ENCODE measurements around the gene CD8B. TPM values are rescaled to one million over a fixed set of nuclear protein-coding genes. Genes with fewer than 3 reads are reported as not detected.
"Not testable (repeated sequence)": the region's sequence is repeated elsewhere in the genome, so short reads cannot be mapped to it uniquely, and the experiment has no call there.

The CD8B gene
- total and polyA plus RNA-seq, 2 donors, result 111 to 666 TPM

- not testable (repeated sequence) for H3K27ac ChIP-seq (ENCODE audit: low read depth in 1 of 2, low read length in 1 of 2); H3K36me3 ChIP-seq (ENCODE audit: control insufficient read depth in 2 of 2, insufficient read depth in 2 of 2, low read length in 1 of 2); H3K9me3 ChIP-seq (ENCODE audit: control insufficient read depth in 2 of 2, insufficient read depth in 1 of 2, low read length in 1 of 2); H3K4me3 ChIP-seq (ENCODE audit: low read length in 2 of 2); H3K27me3 ChIP-seq (ENCODE audit: control insufficient read depth in 2 of 2, insufficient read depth in 1 of 2, low read length in 1 of 2); DNase-seq (ENCODE audit: low read depth in 6 of 9, low spot score in 9 of 9)
- 97% methylated on average over 1 of the region's 4 CpGs for whole genome bisulfite sequencing
- H3K4me1 ChIP-seq (ENCODE audit: control insufficient read depth in 2 of 2, insufficient read depth in 2 of 2, low read length in 2 of 2), result peaks cover 0 to 12% of the 10 kb centered on the region in 2 donors
These were observed 9.3 kb upstream of the CD8B start for GRCh38 chr2:86870941-86871340.

- not testable (repeated sequence) for H3K4me3 ChIP-seq (ENCODE audit: low read length in 2 of 2); H3K36me3 ChIP-seq (ENCODE audit: control insufficient read depth in 2 of 2, insufficient read depth in 2 of 2, low read length in 1 of 2); H3K9me3 ChIP-seq (ENCODE audit: control insufficient read depth in 2 of 2, insufficient read depth in 1 of 2, low read length in 1 of 2); DNase-seq (ENCODE audit: low read depth in 6 of 9, low spot score in 9 of 9); H3K27me3 ChIP-seq (ENCODE audit: control insufficient read depth in 2 of 2, insufficient read depth in 1 of 2, low read length in 1 of 2)
- 79% methylated on average over 2 of the region's 2 CpGs for WGBS
- Histone ChIP-seq H3K27ac (ENCODE audit: low read depth in 1 of 2, low read length in 1 of 2) (peak overlapping the region in 1 of 2 donors; percentile 62), H3K4me1 (ENCODE audit: control insufficient read depth in 2 of 2, insufficient read depth in 2 of 2, low read length in 2 of 2) (peaks cover 0 to 12% of the 10 kb centered on the region in 2 donors)
These were observed 7.3 kb upstream of the CD8B start for GRCh38 chr2:86868895-86869468.

GRCh38 chr2:86862380-86862703, 656 bp upstream of the CD8B start:
- 7% methylated on average over 9 of the region's 12 CpGs for WGBS
- H3K9me3 ChIP-seq (ENCODE audit: control insufficient read depth in 2 of 2, insufficient read depth in 1 of 2, low read length in 1 of 2); DNase-seq (ENCODE audit: low read depth in 6 of 9, low spot score in 9 of 9); H3K4me1 ChIP-seq (ENCODE audit: control insufficient read depth in 2 of 2, insufficient read depth in 2 of 2, low read length in 2 of 2); H3K27me3 ChIP-seq (ENCODE audit: control insufficient read depth in 2 of 2, insufficient read depth in 1 of 2, low read length in 1 of 2); H3K36me3 ChIP-seq (ENCODE audit: control insufficient read depth in 2 of 2, insufficient read depth in 2 of 2, low read length in 1 of 2): not testable (repeated sequence)
- Histone ChIP-seq H3K4me3 (ENCODE audit: low read length in 2 of 2) (peak overlapping the region; percentile 60 to 75), H3K27ac (ENCODE audit: low read depth in 1 of 2, low read length in 1 of 2) (peak overlapping the region in 1 of 2 donors; percentile 47)

- H3K4me1 ChIP-seq (ENCODE audit: control insufficient read depth in 2 of 2, insufficient read depth in 2 of 2, low read length in 2 of 2); H3K9me3 ChIP-seq (ENCODE audit: control insufficient read depth in 2 of 2, insufficient read depth in 1 of 2, low read length in 1 of 2); DNase-seq (ENCODE audit: low read depth in 6 of 9, low spot score in 9 of 9); H3K27me3 ChIP-seq (ENCODE audit: control insufficient read depth in 2 of 2, insufficient read depth in 1 of 2, low read length in 1 of 2): not testable (repeated sequence)
- Histone ChIP-seq H3K4me3 (ENCODE audit: low read length in 2 of 2) (peak overlapping the region; percentile 60 to 75), H3K36me3 (ENCODE audit: control insufficient read depth in 2 of 2, insufficient read depth in 2 of 2, low read length in 1 of 2) (peaks cover 10 to 14% of the 10 kb centered on the region in 2 donors), H3K27ac (ENCODE audit: low read depth in 1 of 2, low read length in 1 of 2) (peak overlapping the region; percentile 68 to 85)
- 56% methylated on average over 11 of the region's 11 CpGs for WGBS
These were observed 511 bp downstream of the CD8B start for GRCh38 chr2:86861175-86861574.

- not testable (repeated sequence) for DNase-seq (ENCODE audit: low read depth in 6 of 9, low spot score in 9 of 9); H3K27me3 ChIP-seq (ENCODE audit: control insufficient read depth in 2 of 2, insufficient read depth in 1 of 2, low read length in 1 of 2); H3K9me3 ChIP-seq (ENCODE audit: control insufficient read depth in 2 of 2, insufficient read depth in 1 of 2, low read length in 1 of 2)
- 84% methylated on average over 8 of the region's 8 CpGs for WGBS
- Histone ChIP-seq H3K4me1 (ENCODE audit: control insufficient read depth in 2 of 2, insufficient read depth in 2 of 2, low read length in 2 of 2) (peaks cover 2 to 14% of the 10 kb centered on the region in 2 donors), H3K27ac (ENCODE audit: low read depth in 1 of 2, low read length in 1 of 2) (peak overlapping the region; percentile 31 to 85), H3K4me3 (ENCODE audit: low read length in 2 of 2) (peak overlapping the region; percentile 60 to 75), H3K36me3 (ENCODE audit: control insufficient read depth in 2 of 2, insufficient read depth in 2 of 2, low read length in 1 of 2) (peaks cover 15 to 18% of the 10 kb centered on the region in 2 donors)
These were observed 1.1 kb downstream of the CD8B start for GRCh38 chr2:86860573-86860972.

- H3K4me1 ChIP-seq (ENCODE audit: control insufficient read depth in 2 of 2, insufficient read depth in 2 of 2, low read length in 2 of 2), result peaks cover 2 to 32% of the 10 kb centered on the region in 2 donors
- H3K36me3 ChIP-seq (ENCODE audit: control insufficient read depth in 2 of 2, insufficient read depth in 2 of 2, low read length in 1 of 2), result peaks cover 23 to 30% of the 10 kb centered on the region in 2 donors
- WGBS, result 95% methylated on average over 5 of the region's 5 CpGs
- H3K27me3 ChIP-seq (ENCODE audit: control insufficient read depth in 2 of 2, insufficient read depth in 1 of 2, low read length in 1 of 2); DNase-seq (ENCODE audit: low read depth in 6 of 9, low spot score in 9 of 9); H3K9me3 ChIP-seq (ENCODE audit: control insufficient read depth in 2 of 2, insufficient read depth in 1 of 2, low read length in 1 of 2): not testable (repeated sequence)
- peak overlapping the region; percentile 29 to 75 for H3K4me3 ChIP-seq (ENCODE audit: low read length in 2 of 2)
- H3K27ac ChIP-seq (ENCODE audit: low read depth in 1 of 2, low read length in 1 of 2), result peak overlapping the region in 1 of 2 donors; percentile 32
These were observed 4.0 kb downstream of the CD8B start for GRCh38 chr2:86857688-86858087.

GRCh38 chr2:86856498-86856897, 5.2 kb downstream of the CD8B start:
- 53% methylated on average over 2 of the region's 4 CpGs for WGBS
- H3K27me3 ChIP-seq (ENCODE audit: control insufficient read depth in 2 of 2, insufficient read depth in 1 of 2, low read length in 1 of 2); H3K9me3 ChIP-seq (ENCODE audit: control insufficient read depth in 2 of 2, insufficient read depth in 1 of 2, low read length in 1 of 2); DNase-seq (ENCODE audit: low read depth in 6 of 9, low spot score in 9 of 9): not testable (repeated sequence)
- H3K36me3 ChIP-seq (ENCODE audit: control insufficient read depth in 2 of 2, insufficient read depth in 2 of 2, low read length in 1 of 2), result peaks cover 25 to 38% of the 10 kb centered on the region in 2 donors
- peaks cover 2 to 38% of the 10 kb centered on the region in 2 donors for H3K4me1 ChIP-seq (ENCODE audit: control insufficient read depth in 2 of 2, insufficient read depth in 2 of 2, low read length in 2 of 2)
- H3K4me3 ChIP-seq (ENCODE audit: low read length in 2 of 2), result peak overlapping the region; percentile 25 to 44
- H3K27ac ChIP-seq (ENCODE audit: low read depth in 1 of 2, low read length in 1 of 2), result peak overlapping the region in 1 of 2 donors; percentile 68

GRCh38 chr2:86855981-86856380, 5.7 kb downstream of the CD8B start:
- Histone ChIP-seq H3K27ac (ENCODE audit: low read depth in 1 of 2, low read length in 1 of 2) (peak overlapping the region in 1 of 2 donors; percentile 68), H3K4me3 (ENCODE audit: low read length in 2 of 2) (peak overlapping the region; percentile 25 to 44), H3K4me1 (ENCODE audit: control insufficient read depth in 2 of 2, insufficient read depth in 2 of 2, low read length in 2 of 2) (peaks cover 2 to 43% of the 10 kb centered on the region in 2 donors), H3K36me3 (ENCODE audit: control insufficient read depth in 2 of 2, insufficient read depth in 2 of 2, low read length in 1 of 2) (peaks cover 25 to 44% of the 10 kb centered on the region in 2 donors)
- H3K27me3 ChIP-seq (ENCODE audit: control insufficient read depth in 2 of 2, insufficient read depth in 1 of 2, low read length in 1 of 2); DNase-seq (ENCODE audit: low read depth in 6 of 9, low spot score in 9 of 9); H3K9me3 ChIP-seq (ENCODE audit: control insufficient read depth in 2 of 2, insufficient read depth in 1 of 2, low read length in 1 of 2): not testable (repeated sequence)
- 94% methylated on average over 6 of the region's 6 CpGs for WGBS

GRCh38 chr2:86851581-86851980, 10.1 kb downstream of the CD8B start:
- H3K9me3 ChIP-seq (ENCODE audit: control insufficient read depth in 2 of 2, insufficient read depth in 1 of 2, low read length in 1 of 2); H3K27me3 ChIP-seq (ENCODE audit: control insufficient read depth in 2 of 2, insufficient read depth in 1 of 2, low read length in 1 of 2); H3K4me3 ChIP-seq (ENCODE audit: low read length in 2 of 2); DNase-seq (ENCODE audit: low read depth in 6 of 9, low spot score in 9 of 9): not testable (repeated sequence)
- Histone ChIP-seq H3K27ac (ENCODE audit: low read depth in 1 of 2, low read length in 1 of 2) (peak overlapping the region in 1 of 2 donors; percentile 55), H3K36me3 (ENCODE audit: control insufficient read depth in 2 of 2, insufficient read depth in 2 of 2, low read length in 1 of 2) (peaks cover 23 to 47% of the 10 kb centered on the region in 2 donors), H3K4me1 (ENCODE audit: control insufficient read depth in 2 of 2, insufficient read depth in 2 of 2, low read length in 2 of 2) (peaks cover 2 to 56% of the 10 kb centered on the region in 2 donors)
- whole genome bisulfite sequencing, result 23% methylated on average over 4 of the region's 4 CpGs
